GM12873 (cell line): Measurements from ENCODE around the gene DOCK11.

ENCODE experiments used
- TF ChIP-seq, protein P1 (sequence below): IDR thresholded peaks from 2 replicates; pipeline ENCODE4 v1.5.1; 2012; ENCODE audit warnings: low read depth, mild to moderate bottlenecking, moderate library complexity, low read length, control low read depth; ENCODE audit not compliant: insufficient read depth; ENCODE audit errors: missing control alignments

Gene DOCK11

GRCh38 chrX:118627084-118627758 lies 131.6 kb downstream of the DOCK11 start:
- TF ChIP-seq, protein P1, sequence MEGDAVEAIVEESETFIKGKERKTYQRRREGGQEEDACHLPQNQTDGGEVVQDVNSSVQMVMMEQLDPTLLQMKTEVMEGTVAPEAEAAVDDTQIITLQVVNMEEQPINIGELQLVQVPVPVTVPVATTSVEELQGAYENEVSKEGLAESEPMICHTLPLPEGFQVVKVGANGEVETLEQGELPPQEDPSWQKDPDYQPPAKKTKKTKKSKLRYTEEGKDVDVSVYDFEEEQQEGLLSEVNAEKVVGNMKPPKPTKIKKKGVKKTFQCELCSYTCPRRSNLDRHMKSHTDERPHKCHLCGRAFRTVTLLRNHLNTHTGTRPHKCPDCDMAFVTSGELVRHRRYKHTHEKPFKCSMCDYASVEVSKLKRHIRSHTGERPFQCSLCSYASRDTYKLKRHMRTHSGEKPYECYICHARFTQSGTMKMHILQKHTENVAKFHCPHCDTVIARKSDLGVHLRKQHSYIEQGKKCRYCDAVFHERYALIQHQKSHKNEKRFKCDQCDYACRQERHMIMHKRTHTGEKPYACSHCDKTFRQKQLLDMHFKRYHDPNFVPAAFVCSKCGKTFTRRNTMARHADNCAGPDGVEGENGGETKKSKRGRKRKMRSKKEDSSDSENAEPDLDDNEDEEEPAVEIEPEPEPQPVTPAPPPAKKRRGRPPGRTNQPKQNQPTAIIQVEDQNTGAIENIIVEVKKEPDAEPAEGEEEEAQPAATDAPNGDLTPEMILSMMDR: peak; percentile 50

DNA sequence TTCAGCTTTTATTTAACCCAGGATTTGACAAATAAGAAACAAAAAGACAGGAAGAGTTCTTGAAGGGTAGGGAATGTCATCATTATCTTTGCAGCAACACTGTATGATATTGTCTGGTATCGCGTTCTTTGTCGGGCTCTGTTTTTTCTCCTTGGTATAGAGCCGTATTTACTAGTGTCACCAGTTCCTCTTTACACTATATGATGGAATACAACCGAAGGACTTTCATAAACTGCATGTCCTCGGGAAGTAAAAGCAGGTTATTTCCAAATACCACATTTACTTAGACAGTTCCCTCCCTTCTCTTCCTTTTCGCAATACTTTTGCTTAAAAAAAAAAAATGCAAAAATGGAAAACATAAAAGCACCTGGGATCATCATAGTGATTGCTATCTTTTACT lies 135.2 kb downstream of the DOCK11 start:
- TF ChIP-seq, protein P1: no peak

GRCh38 chrX:118631586-118631985 lies 136.0 kb downstream of the DOCK11 start:
- TF ChIP-seq, protein P1: no peak

DNA sequence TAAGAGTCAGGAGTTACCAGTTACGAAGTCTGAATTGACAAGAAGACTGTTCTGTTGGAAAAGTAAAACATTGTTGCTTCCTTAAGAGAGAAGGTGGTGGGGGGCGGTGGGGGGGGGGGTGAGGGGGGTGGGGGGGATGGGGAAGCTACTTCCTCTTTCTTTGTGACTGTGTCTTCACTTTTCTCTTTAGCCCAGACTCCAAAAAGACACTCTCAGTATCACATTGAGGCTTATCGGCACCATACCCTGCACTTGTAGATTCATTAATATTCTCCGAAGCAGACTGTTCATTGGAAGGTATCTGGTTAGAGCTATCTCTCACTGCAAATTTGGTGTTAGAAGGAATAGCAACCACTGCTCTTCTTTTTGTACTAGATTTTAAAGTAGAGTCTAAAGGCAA lies 137.2 kb downstream of the DOCK11 start:
- TF ChIP-seq, protein P1: no peak

DNA sequence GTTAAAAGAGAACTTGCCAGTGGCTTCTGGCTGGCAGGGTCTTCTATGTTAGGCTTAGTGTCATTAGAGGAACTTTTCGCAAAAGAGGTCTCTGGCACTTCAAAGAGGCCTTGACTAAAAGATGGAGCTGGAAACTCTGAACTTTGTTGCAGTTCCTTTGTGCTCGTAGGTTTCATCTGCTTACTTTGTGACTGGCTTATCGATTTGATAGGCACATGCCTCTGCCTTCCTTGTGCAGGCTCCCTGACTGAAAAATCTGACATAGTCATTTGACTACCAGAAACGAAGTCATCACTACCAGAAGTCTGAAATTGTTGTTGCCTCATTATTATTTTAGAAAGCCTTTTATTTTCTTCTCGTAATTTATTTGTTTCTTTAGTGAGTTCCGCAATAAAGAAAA lies 137.9 kb downstream of the DOCK11 start:
- TF ChIP-seq, protein P1: no peak

GRCh38 chrX:118634336-118634735 lies 138.7 kb downstream of the DOCK11 start:
- TF ChIP-seq, protein P1: no peak

DNA sequence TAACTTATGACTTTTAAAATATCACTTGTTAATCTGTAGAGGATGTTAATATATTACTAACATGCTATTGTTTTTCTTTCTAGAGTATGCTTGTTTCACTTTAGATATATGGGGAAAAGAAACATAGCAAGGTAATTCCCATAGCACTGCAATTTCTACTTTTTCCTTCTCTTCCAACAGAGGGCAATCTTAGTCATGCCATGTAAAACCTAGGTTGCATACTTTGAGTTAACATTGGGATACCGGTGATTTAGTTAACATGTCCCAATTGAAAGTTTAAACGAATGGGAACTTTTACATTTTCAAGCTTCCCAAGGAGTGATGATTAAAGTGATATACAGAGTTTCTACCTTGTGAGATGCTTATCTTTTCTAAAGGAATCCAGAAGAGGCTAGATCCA lies 142.4 kb downstream of the DOCK11 start:
- TF ChIP-seq, protein P1: no peak
